Measurements from ENCODE around the gene ZNF273.
"Not testable (repeated sequence)": the region's sequence is repeated elsewhere in the genome, so short reads cannot be mapped to it uniquely, and the experiment has no call there.

Gene ZNF273

GRCh38 chr7:64947252-64948000, 44.4 kb downstream of the ZNF273 start:
- no peak for DNase-seq

DNA sequence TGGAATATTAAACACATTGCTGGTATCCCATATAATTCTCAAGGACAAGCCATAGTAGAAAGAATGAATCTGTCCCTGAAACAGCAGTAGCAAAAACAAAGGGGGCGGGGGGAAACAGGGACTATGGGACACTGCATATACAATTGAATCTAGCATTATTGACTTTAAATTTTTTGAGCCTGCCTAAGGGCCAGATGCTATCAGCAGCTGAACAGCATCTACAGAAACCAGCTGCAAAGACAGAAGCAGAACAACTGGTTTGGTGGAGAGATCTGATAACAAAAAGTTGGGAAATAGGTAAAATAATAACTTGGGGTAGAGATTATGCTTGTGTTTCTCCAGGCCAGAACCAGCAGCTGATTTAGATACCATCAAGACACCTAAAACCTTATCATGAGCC, 45.7 kb downstream of the ZNF273 start:
- DNase-seq = not testable (repeated sequence)

DNA sequence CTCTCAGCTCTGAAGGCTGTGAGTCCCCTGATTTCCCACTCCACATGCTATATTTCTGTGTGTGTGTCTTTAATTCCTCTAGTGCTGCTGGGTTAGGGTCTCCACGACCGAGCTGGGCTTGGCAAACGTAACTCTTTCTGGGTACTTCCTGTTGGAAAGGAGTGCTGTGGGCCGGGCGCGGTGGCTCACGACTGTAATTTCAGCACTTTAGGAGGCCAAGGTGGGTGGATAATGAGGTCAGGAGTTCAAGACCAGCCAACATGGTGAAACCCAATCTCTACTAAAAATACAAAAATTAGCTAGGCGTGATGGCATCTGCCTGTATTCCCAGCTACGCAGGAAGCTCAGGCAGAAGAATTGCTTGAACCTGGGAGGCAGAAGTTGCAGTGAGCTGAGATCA, 47.6 kb downstream of the ZNF273 start:
- not testable (repeated sequence) for DNase-seq

GRCh38 chr7:64951250-64951848, 48.3 kb downstream of the ZNF273 start:
- peak; percentile 9 for DNase-seq

GRCh38 chr7:64959072-64959747, 56.1 kb downstream of the ZNF273 start:
- DNase-seq = peak; percentile 79

- no peak for DNase-seq
These were observed 62.5 kb downstream of the ZNF273 start for GRCh38 chr7:64965594-64965993.

DNA sequence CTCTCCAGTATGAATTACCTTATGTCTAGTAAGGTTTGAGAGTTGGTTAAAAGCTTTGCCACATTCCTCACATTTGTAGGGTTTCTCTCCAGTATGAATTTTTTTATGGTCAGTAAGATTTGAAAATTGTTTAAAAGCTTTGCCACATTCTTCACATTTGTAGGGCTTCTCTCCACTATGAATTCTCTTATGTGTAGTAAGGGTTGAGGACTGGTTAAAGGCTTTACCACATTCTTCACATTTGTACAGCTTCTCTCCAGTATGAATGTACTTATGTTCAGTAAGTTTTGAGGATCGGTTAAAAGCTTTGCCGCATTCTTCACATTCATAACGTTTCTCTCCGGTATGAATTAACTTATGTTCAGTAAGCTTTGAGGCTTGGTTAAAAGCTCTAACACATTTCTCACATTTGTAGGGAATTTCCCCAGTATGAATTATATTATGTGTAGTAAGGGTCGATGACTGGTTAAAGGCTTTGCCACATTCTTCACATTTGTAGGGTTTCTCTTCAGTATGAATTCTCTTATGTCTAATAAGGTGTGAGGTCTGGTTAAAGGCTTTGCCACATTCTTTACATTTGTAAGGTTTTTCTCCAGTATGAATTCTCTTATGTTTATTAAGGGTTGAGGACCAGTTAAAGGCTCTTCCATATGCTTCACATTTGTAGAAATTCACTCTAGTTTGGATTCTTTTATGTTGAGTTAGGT, 75.6 kb downstream of the ZNF273 start:
- DNase-seq = no peak
